Non-pigmented ciliary epithelial cell (primary cell): Measurements from ENCODE around the gene DDX24.

Experiments used
- DNase-seq: peaks from one replicate; pipeline ENCODE4 v3.0.0-alpha.2; 2010; ENCODE audit warnings: low read depth

DDX24 gene

DNA sequence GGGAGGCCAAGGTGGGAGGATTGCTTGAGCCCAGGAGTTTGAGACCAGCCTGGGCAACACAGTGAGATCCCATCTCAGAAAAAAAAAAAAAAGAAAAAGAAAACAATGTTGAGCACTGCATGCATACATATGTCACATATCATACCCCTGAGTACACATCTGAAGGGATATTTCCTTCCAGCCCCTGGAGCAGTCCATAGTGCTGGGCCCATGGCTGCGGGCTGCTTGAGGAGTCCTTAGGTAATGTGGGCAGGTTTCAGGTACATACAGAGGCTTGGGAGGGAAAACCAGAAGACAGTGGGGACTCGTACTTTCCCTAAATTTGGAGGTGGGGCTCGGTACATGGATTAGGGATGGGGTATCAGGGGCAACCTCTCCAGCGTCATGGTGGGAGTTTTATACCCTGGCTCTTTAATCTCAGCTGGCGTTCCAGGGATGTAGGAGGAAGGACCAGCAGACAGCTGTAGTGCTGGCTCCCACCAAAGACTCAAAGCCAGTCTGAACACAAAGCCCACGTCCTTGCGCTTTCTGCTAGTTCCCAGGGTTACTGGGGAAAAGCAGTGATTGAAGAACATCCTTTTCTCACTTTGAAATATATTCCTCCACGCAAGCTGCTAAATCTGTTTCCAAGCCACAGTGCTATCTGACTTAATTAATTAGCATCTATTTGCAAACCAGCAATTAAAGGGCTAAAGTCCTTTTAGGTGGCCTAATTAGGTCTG, 49.7 kb downstream of the DDX24 start:
- no peak for DNase-seq

DNA sequence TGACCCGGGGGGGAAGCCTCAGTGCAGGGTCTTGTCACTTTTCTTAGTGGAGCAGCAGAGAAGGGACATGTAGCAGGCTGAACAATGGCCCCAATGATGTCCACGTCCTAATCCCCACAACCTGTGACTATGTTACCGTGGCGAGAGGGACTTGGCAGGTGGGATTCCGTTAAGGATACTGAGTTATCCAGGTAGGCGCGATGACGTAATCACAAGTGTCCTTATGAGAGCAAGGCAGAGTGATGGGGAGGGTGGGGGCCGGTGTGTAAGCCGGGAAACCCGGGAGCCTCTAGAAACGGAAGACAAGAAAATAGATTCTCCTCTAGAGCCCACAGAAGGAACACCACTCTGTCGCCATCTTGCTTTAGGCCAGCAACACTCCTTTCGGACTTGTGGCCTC, 50.4 kb downstream of the DDX24 start:
- no peak for DNase-seq

DNA sequence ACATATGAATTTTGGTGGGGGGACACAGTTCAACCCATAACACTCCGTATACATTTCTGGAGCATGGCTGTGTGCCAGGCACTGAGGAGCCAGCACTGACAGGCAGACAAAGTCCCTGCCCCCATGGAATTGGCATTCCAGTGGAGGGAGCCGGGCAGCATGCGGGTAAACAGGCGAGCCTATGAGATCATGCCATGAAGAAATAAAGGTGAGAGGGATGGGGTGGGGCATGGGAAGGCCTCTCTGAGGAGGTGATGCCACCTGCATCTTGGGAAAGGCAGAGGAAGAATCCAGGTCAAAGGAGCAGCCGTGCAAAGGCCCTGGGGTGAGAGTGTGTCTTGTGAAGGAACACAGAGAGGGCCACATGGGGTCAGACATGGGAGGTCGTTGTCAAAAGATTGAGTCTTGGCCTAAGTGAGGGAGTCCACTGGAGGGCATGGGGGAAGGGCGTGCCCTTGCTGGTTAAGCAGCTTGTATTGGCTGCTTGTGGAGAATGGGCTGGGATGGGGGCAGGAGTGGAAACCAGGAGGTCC, 51.3 kb downstream of the DDX24 start:
- DNase-seq, result no peak

DNA sequence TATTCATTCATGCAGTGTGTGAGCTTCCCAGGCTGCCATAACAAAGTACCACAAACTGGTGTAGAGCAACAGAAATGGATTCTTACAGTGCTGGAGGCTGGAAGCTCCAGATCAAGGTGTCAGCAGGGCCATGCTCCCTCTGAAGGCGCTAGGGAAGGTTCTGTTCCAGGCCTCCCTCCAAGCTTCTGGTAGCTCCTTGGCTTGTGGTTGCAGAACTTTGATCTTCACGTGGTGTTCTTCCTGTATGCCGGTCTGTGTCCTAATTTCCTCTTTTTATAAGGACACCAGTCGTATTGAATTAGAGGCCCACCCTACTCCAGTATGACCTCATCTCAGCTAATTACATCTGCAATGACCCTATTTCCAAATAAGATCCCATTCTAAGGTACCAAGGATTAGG, 51.7 kb downstream of the DDX24 start:
- DNase-seq, result no peak

DNA sequence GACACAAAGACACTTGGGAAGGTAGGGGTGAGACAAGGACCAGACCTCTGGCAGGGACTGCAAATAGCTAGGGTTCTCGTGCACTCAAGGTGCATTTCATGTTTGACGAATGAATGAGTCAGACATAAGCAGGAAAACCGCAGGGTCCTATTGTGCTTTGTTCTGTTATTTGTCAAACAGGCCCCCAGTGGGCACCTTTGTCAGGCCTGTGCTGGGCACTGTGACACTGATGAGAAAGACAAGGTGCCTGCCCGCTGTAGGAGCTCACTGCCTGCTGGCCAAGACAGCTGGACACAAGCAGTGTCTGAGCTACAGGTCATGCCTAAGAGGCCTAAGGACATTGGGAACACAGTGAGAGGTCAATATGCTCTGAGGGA, 52.6 kb downstream of the DDX24 start:
- DNase-seq, result no peak

DNA sequence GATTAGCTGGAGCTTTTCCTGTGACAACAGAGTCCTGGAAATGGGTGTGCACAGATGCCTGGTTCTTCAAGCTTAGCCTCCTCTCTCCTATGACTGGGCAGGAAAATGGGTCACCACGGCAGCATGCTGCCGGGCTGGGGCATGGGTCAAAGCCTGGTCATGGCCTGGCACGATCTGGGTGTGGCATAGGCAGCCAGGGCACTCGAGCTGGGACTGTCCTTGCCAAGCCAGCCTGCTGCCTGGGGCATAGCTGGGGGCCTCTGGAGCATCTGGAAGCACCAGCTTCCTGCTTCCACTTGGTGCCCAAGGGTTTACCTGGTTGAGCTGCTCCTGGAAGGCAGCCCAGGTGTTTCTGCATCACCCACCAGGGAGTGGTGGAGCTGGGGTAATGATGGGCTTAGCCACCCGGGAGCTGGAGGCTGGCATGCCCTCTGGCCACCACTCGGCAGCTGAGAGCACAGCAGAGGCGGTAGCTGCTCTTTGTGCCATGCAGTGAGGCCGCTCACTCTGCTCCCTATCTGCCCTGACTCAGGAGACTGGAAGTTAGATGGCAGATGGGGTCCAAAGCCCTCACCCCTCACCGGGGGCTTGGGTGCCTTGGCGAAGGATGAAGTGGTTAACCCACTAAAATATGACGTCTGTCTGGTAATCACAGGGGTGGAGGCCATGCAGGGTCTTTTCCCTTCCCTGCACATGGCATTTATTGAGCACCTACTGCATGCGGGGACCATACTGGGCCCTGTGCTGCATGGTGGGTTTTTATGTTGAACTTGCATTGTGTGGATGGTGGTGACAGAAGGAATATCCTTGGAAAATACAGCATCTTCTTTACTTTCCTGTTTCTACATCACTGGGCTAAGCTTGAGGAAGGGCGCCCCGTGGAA, 53.2 kb downstream of the DDX24 start:
- DNase-seq, result no peak

DNA sequence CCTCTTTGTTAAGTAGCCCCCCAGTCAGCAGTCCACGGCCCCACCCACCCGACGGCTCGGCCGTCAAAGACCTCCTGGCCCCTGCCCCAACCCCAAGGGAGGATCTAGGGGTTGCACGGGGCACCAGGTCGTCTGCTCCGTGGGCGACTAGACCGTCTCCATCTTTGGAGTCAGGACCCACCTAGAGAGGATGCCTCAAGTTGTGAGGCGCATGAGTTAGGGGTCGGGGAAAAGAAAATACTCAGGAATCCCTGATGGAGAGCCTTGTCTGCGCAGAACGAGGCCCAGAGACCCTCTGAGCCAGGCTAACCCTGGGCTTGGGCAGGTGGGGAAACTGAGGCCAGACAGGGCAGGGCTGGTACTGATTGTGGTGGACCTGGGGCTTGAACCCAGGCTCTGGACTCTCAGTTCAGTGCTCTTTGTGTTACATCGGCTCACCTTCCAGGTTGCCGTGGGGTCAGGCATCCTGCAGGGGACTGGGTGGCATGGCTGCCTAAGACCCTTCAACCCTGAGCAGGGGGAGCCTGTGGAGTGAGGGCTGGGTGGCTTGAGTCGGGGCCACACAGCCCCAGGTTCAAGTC, 54.0 kb downstream of the DDX24 start:
- no peak for DNase-seq

DNA sequence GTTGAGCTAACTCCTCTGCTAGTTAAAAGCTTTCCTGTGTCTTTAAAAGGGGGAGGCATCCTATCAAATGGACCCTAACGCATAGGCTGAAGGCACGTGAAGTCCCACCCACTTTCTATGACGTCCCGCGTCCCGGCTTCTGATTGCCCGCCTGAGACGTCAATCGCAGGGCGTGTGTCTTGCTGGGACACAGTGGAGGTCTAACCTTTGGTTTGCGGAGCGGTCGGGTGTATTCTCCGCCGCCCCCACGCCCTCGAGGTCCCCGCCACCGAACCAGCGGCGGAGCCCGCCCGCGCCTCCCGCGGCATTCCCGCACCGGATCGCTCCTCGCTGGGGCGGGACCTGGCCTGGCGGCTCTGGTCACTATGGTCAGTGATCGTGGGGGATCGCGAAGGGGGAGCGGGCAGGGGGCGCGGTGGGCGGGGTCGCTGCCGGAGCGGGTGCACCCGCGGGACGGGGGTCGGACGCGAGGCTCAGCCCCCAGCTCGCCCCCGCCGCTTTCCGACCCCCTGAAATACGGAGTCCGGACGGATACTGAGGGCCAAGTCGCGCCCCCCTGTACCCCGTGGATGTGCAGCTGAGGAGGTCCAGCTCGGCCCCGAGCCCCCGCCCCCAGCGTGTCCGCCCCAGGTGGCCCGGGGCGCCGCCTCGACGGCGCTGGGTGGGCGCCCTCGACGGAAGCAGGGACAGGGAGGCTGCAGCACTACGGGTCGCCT, 54.7 kb downstream of the DDX24 start, which contains the start of gene OTUB2:
TSS of gene OTUB2 (plus strand) at position 168 of the 716 bp plus-strand sequence. CDS start at position 366, 198 bp downstream.
- peak; percentile 96 for DNase-seq

DNA sequence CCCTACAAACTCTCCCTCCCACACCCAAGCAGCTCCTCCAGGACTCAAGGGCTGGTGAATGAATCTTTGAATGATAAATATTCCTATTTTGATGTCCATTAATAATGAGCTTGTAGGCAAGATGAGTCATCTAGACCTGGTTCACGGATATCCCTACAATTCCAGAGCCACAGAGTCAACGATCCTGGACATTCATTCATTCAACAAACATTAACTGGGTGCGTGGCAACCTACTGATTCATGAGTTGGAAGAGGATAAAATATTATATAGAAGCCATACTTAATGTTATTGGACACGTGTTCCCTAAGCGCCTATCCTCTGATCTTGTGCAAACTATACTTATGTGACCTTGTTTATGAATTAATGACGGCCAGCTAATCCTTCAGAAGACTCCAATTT, 55.3 kb downstream of the DDX24 start:
- no peak for DNase-seq

DNA sequence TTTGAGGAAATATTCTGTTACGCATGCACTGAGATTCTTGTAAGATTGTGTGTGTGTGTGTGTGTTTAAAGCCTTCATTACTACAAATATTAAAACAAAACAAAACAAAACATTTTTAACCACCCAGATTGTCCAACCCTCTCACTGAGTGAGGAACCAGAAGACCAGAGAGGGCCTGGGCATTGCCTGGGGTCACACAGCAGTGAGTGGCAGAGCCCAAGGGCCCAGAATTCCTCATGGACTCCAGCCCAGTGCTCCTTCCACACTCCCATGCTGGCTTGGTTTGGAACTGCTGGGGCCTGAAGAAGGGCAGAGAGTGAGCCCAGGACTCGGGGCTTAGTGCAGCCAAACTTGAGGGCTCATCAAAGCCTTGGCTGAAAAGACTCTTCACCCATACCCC, 56.5 kb downstream of the DDX24 start:
- no peak for DNase-seq

DNA sequence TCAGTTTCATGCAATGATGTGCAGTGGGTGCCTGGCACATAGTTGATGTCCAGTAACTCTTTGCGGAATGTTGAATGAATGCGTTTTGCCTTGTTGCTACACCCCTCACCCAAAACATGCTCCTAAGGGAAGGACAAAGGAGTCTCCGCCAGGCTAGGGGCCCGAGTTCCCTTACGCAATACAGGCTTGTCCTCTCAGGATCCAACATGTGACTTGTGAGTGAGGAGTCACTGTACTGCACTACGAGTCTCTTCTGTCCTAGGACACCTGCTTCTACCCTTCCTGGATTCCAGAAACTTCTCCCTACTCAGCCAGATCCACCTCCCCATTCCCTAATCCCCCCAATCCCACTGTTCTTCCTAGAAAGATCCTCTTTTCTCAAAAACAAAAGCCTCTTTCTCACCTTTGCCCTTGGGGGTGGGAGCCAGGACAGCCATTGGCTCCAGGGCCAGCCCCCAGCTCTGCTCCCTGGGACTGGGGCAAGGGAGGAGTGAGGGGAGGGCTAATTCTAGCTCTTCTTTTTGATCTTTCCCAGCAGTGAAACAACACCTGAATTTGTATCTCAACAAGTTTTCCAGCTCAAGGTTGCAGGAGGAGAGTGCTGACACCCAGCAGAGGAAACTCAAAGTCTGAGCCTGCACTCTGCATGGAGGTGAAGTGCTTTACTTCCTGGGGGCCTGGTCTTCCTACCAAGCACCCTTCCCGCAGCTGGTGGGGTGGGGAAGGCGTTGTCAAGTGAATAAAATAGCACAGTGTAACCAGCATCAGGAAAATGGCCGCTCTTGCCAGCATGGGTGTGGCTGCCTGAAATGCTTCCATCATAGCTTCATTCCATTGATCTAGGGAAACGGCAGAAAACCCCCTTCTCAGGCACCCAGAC, 58.2 kb downstream of the DDX24 start:
- no peak for DNase-seq

DNA sequence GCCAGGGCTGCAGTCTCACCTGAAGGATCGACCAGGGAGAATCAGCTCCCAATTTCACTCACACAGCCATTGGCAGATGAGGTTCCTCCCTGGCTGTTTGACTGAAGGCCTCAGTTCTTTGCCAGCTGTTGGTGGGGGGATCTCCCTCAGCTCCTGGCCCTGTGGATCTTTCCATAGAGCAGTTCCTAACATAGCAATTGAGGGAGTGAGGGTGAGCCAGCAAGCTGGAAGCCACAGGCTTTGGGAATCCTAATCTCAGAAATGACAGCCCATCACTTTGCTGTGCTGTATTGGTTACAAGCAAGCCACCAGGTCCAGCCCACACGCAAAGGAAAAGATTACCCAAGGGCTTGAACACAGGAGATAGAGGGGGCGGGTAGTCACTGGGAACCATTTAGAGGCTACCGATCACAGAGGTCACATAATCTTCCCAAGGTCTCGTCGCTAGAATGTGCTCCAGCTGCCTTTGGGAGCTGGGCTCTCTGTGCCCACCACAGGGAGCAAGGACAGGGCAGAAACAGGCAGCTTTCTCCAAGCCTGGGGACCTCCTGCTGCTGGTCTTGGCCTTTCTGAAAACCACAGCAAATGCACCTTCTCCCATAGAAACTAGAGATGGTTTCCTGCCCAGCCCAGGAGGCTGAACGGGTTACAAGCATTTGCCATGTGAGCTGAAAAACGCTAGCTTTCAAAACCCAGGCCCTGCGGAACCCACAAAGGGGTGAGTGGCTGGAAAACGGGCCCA, 59.4 kb downstream of the DDX24 start:
- no peak for DNase-seq

DNA sequence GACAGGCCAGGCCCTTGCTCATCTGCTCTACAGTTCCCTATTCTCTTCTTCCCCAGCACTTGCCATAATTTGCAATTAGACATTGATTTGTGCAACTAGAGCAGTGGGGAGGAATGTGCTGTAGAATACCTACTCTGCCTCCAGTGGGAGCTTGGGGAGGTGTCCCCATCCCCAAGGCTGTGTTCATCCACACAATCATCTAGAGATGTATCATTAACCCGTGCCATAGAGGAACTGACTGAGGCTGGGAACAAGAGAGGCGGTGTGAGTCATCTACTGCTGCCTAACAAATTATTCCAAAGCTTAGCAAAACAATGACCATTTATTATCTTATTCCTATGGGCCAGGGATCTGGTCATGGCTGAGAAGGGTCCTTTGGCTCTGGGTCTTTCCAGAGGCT, 60.0 kb downstream of the DDX24 start:
- DNase-seq, result no peak

DNA sequence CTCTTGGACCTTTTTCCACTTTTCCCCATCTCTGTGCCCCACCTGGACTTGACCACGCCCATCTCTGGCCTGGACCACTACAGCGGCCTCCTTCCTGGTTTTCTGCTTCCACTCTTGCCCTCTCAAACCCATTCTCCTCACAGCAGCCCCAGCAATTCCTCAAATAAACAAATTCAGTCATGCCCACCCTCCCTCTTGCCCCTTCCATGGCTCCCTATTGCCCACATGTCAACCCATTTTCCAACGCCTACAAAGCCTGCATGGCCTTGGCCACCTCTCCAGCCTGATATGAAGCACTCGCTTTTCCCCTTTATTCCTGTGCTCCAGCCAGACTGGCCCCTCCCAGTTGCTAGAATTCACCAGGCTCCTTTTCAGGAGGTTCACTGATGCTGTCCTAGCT, 60.7 kb downstream of the DDX24 start:
- no peak for DNase-seq

DNA sequence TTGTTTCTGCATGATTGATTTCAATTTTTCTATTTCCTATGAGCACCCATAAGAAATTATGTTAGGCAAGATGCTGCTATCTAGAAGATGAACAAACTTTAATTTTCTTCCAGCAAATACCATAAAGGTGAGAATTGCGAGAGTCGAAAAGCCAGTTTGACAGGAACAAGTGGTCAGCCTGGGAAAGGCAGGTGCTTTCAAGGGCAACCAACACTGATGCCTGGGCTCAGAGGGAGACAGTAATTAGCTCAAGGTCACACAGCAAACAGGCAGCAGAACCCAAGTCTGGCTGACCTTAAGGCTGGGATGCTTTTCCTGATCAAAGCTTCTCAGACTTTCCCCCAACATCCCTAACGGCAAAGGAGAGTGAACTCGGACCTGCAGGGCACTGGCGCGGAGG, 61.7 kb downstream of the DDX24 start:
- no peak for DNase-seq

DNA sequence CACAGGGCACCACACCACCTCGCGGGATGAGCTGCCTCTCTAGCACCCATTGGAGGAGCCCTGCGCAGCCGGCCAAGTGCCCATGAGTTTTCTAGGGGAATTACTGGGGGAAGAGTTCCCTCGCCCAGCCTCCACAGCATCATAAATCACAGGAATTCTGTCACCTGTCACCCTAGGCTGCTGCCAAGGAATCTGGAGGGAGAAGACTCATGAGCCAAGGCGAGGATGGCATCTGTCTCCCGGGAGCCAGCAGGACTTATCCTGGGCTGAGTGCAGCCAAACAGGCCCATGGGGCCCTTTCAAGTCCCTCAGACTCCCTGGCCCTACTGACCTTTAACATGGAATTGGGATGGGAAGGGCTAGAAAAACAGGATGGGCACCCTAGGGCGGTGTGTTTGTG, 62.7 kb downstream of the DDX24 start:
- no peak for DNase-seq

DNA sequence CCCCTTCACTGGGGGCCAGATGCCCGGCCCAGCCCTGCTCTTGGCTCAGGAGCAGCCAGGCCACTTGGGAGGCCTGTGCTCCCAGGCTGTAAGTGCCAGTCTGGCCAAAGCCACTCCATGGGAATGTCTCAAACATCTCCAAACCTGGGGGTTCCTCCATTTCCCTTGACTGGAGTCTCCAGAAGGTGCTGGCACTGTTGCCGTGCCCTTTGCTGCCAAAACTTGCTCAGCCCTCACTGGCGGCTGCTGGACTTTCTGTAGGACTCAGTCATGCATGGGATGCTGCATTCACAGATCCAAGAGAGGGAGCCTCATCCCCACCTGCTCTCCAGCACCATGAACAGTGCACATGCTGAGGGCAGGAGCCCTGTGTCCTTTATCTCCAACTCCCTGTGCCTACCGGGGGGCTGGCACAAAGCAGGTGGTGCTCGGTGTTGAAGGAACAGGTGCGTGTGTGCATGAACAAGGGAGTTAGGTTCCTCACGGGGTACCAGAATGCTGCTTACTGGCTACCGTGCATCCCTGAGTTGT, 64.5 kb downstream of the DDX24 start:
- DNase-seq, result no peak

DNA sequence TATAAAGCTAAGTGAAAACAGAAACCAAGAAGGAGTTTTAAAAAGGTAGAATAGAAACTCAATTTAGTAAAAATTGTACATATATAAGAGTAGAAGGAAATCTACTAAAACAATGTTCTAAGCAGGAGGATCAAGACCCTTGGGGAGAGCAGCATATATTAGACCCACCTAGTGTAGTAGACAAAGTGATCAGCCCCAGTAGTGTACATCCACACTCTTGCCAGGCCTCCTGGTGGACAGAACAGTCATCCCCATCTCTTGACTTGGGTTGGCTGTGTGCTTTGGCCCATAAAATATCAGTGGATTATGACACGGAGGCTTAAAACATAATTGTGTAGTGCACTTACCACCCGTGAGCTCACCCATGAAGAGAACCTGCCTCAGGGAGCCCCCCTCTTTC, 65.8 kb downstream of the DDX24 start:
- no peak for DNase-seq

DNA sequence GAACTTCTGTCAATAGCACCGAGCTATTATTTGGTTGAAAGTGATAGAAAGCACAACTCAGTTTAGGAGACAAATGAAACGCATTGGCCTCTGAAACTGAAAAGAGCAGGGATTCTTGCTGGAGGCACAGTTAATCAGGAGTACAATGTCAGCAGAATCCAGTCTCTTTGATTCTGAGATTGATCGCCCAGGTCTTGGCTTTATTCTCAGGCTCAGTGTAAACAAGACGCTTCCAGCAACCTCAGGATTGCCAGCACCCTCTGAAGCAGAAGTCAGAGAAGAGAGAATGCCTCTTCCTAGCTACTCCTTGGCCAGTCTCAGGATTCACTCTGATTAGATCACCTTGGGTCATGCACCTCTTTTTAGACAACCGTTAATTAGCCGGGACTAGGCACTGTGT, 66.6 kb downstream of the DDX24 start:
- no peak for DNase-seq

DNA sequence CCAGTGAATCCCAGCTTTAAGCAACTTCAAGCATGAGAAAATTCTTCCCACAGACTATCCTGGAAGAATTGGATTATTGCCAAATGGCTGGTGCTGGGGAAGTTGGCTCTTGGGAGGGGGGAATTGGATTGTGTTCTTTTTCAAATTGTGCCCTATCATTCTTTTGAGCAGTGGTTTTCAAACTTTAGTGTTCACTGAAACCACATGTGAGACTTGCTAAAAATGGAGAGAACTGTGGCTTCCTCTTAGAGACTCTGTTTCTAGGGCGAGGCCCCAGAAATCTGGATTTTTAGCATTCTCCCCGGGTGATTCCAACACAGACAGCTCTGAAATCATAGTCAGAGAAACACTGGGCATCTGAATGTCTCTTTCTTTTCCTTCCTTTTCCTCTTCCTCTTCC, 69.2 kb downstream of the DDX24 start:
- no peak for DNase-seq
